Right lobe of liver (tissue), 6 donors: Measurements from ENCODE around the gene APBB2. TPM values are rescaled to one million over a fixed set of nuclear protein-coding genes. Genes with fewer than 3 reads are reported as not detected.

Source experiments
- ATAC-seq, 4 donors: fragments of 200-7000 bp; cut with Tn5 transposase; one replicate each; pipeline ENCODE4 v1.9.1; 2020; ENCODE audit warnings: mild to moderate bottlenecking in 4 of 4, moderate library complexity in 4 of 4
- DNase-seq, 3 donors: peaks; one replicate each; pipeline ENCODE4 v3.0.0-alpha.2; 2020
- H3K27ac ChIP-seq, 3 donors: fragments of 200-600 bp; one replicate each; pipeline ENCODE4 v1.8.0; 2022
- H3K27me3 ChIP-seq, 2 donors: fragments of 200-600 bp; one replicate each; pipeline ENCODE4 v1.8.0; 2022
- H3K36me3 ChIP-seq, 4 donors: fragments of 200-600 bp; sonication (generic) in 1 of 4; one replicate each; pipeline versions ENCODE4 v1.5.1 to v1.8.0; 2017 to 2022; ENCODE audit warnings: control low read depth in 1 of 4
- H3K4me1 ChIP-seq, 4 donors: fragments of 200-600 bp; sonication (generic) in 1 of 4; one replicate each; pipeline versions ENCODE4 v1.5.1 to v1.8.0; 2017 to 2022; ENCODE audit warnings: control low read depth in 1 of 4
- H3K4me3 ChIP-seq, 3 donors: fragments of 200-600 bp; one replicate each; pipeline ENCODE4 v1.8.0; 2022
- H3K9me3 ChIP-seq, 4 donors: fragments of 200-600 bp; sonication (generic) in 1 of 4; one replicate each; pipeline versions ENCODE4 v1.5.1 to v1.8.0; 2017 to 2022; ENCODE audit warnings: control low read depth in 1 of 4
- CTCF ChIP-seq, 4 donors: fragments of 200-600 bp in 3 of 4; fragments of 450-650 bp in 1 of 4; IDR thresholded peaks; one replicate each; pipeline versions ENCODE4 v1.5.1 to v1.8.0; 2016 to 2022; ENCODE audit warnings: antibody characterized with exemption in 4 of 4, mild to moderate bottlenecking in 2 of 4
- POLR2A ChIP-seq: fragments of 450-650 bp; IDR thresholded peaks from one replicate; pipeline ENCODE4 v1.6.1; 2017; ENCODE audit warnings: antibody characterized with exemption, mild to moderate bottlenecking
- WGBS: methylation state at CpG from one replicate; pipeline ENCODE4 v1.1.6; 2018; ENCODE audit warnings: low coverage, low lambda C conversion rate; ENCODE audit not compliant: insufficient coverage; ENCODE audit errors: missing lambda C conversion rate; 5-methylcytosine and 5-hydroxymethylcytosine counted together
- intact Hi-C, 2 donors: fragments of 100-400 bp; cut with DNase I; formaldehyde crosslinking; loops; one replicate each; pipeline versions ENCODE4 v1.11.2 to v1.14.1; 2022
- total RNA-seq, 6 experiments: library from RNA; depleted of rRNA in 2 of 6; stranded (reverse); fragments of >200 nt in 2 of 6; fragmentation: NEBNext Ultra II Directional in 3 of 6; extraction: Animal tissue kit (Norgen Biotek cat#: 25700) in 3 of 6; gene quantifications; one replicate each; pipeline versions ENCODE4 v1.1.0 to v1.2.4, GENCODE V29; 2016 to 2023
- donor health status: DM: no; HTN: yes; CAD: no.
- donor health status: DM: no; HTN: no; CAD: no.
- donor health status: DM: no; HTN: no; CAD: no.
- donor health status: DM: no; HTN: yes; CAD: no.
- donor health status: DM: no; HTN: yes; CAD: no.

The APBB2 gene
- total RNA-seq, 6 experiments from 2014 or later = 14.1 to 27.9 (median 25.1) TPM

- TF ChIP-seq POLR2A = no peak
- TF ChIP-seq CTCF (IDR thresholded peaks at IDR 0.05) = peak; percentile 55 to 80 (median 78)
- Histone ChIP-seq H3K4me3 (no peak overlapping the region), H3K9me3 (no peaks in the 10 kb centered on the region), H3K27ac (no peak overlapping the region), H3K36me3 (peaks cover 0 to 5% (median under 1%) of the 10 kb centered on the region in 4 donors), H3K4me1 (no peaks in the 10 kb centered on the region), H3K27me3 (no peaks in the 10 kb centered on the region)
- WGBS = 31% methylated on average over 9 of the region's 10 CpGs
- intact Hi-C loops = loop anchor here (10.0 kb wide), 2 partner anchors 153 to 163 kb away; partner anchors contain the start of gene NSUN7 (in 1 of the 2)
- DNase-seq (peak; percentile 62 to 74 (median 73)), ATAC-seq (peak; percentile 85 to 91 (median 87))
Measured at GRCh38 chr4:40897557-40898203, 316.7 kb downstream of the APBB2 start.

GRCh38 chr4:40890764-40891163, 323.6 kb downstream of the APBB2 start:
- Histone ChIP-seq H3K9me3 (no peaks in the 10 kb centered on the region), H3K27me3 (no peaks in the 10 kb centered on the region), H3K4me1 (no peaks in the 10 kb centered on the region), H3K4me3 (no peak overlapping the region), H3K27ac (no peak overlapping the region), H3K36me3 (peaks cover 0 to 24% (median 4%) of the 10 kb centered on the region in 4 donors)
- no peak for DNase-seq
- no peak for ATAC-seq
- intact Hi-C loops = loop anchor here (10.0 kb wide), 2 partner anchors 146 to 156 kb away; partner anchors contain the start of gene NSUN7 (in 1 of the 2)
- WGBS = 77% methylated on average over 5 of the region's 6 CpGs
- TF ChIP-seq POLR2A (no peak), CTCF (IDR thresholded peaks at IDR 0.05) (no peak)

- Histone ChIP-seq H3K9me3 (no peaks in the 10 kb centered on the region), H3K27ac (no peak overlapping the region), H3K4me3 (no peak overlapping the region), H3K36me3 (peaks cover 0 to 24% (median 4%) of the 10 kb centered on the region in 4 donors), H3K27me3 (no peaks in the 10 kb centered on the region), H3K4me1 (no peaks in the 10 kb centered on the region)
- WGBS = 91% methylated on average over 6 of the region's 18 CpGs
- TF ChIP-seq CTCF (IDR thresholded peaks at IDR 0.05) (no peak), POLR2A (no peak)
- intact Hi-C loops = loop anchor here (10.0 kb wide), 2 partner anchors 145 to 155 kb away; partner anchors contain the start of gene NSUN7 (in 1 of the 2)
- DNase-seq = no peak
- no peak for ATAC-seq
Measured at GRCh38 chr4:40890199-40890598, 324.1 kb downstream of the APBB2 start.

GRCh38 chr4:40888933-40889332, 325.4 kb downstream of the APBB2 start:
- no peak overlapping the region for H3K27ac ChIP-seq
- H3K27me3 ChIP-seq = no peaks in the 10 kb centered on the region
- peaks cover 0 to 24% (median 4%) of the 10 kb centered on the region in 4 donors for H3K36me3 ChIP-seq
- DNase-seq (no peak), ATAC-seq (no peak)
- TF ChIP-seq POLR2A (no peak), CTCF (IDR thresholded peaks at IDR 0.05) (no peak)
- no peaks in the 10 kb centered on the region for H3K9me3 ChIP-seq
- intact Hi-C loops = no loop called here
- no peaks in the 10 kb centered on the region for H3K4me1 ChIP-seq
- WGBS = 84% methylated on average over 3 of the region's 5 CpGs
- no peak overlapping the region for H3K4me3 ChIP-seq
